ENCODE results near the gene TTC28.

The TTC28 gene

GRCh38 chr22:28129319-28129962, 550.2 kb downstream of the TTC28 start:
- H3K4me3 ChIP-seq (ENCODE audit: insufficient read depth in 1 of 2, low read depth in 1 of 2, low read length in 2 of 2), result no peak overlapping the region
- no peak overlapping the region for H3K14ac ChIP-seq (ENCODE audit: low read length in 2 of 2)
- H4K91ac ChIP-seq (ENCODE audit: low read length), result no peak overlapping the region
- no peak overlapping the region for H3K23ac ChIP-seq (ENCODE audit: low read length in 2 of 2)
- peaks cover 2% of the 10 kb centered on the region for H3K4me1 ChIP-seq (ENCODE audit: control insufficient read depth, insufficient read depth, low read depth, low read length)
- no peak overlapping the region for H2BK12ac ChIP-seq (ENCODE audit: low read length in 2 of 2)
- H3K9me3 ChIP-seq (ENCODE audit: control insufficient read depth, low read length), result no peaks in the 10 kb centered on the region
- no peak overlapping the region for H3K9ac ChIP-seq (ENCODE audit: low read length)
- peaks cover 2% of the 10 kb centered on the region for H3K79me1 ChIP-seq (replicated peaks; ENCODE audit: low read length, poor library complexity, severe bottlenecking)
- DNase-seq, result no peak
- no peak overlapping the region for H2BK5ac ChIP-seq (ENCODE audit: low read depth, low read length, poor library complexity, severe bottlenecking)
- H2BK120ac ChIP-seq (ENCODE audit: low read depth, low read length), result no peak overlapping the region
- no peaks in the 10 kb centered on the region for H3K36me3 ChIP-seq (ENCODE audit: control insufficient read depth in 1 of 2, insufficient read depth in 2 of 2, low read depth in 1 of 2, low read length in 2 of 2)
- no peaks in the 10 kb centered on the region for H3K27me3 ChIP-seq (ENCODE audit: control insufficient read depth in 1 of 2, insufficient read depth in 1 of 2, low read length in 2 of 2)
- H2AK5ac ChIP-seq (ENCODE audit: low read length, severe bottlenecking), result no peak overlapping the region
- H3K18ac ChIP-seq (ENCODE audit: low read depth in 1 of 2, low read length in 2 of 2), result no peak overlapping the region
- no peak overlapping the region for H3K27ac ChIP-seq (ENCODE audit: low read length, poor library complexity, severe bottlenecking)
- no peak overlapping the region for H4K8ac ChIP-seq (ENCODE audit: low read length)
- 54% methylated on average over 6 of the region's 7 CpGs for WGBS
- H3K4ac ChIP-seq (ENCODE audit: low read depth in 1 of 2, low read length in 2 of 2), result no peak overlapping the region
- H2BK15ac ChIP-seq (ENCODE audit: low read depth, poor library complexity, severe bottlenecking), result no peak overlapping the region
- no peak overlapping the region for H3K4me2 ChIP-seq (ENCODE audit: low read length, poor library complexity, severe bottlenecking)
- no peak overlapping the region for H2AFZ ChIP-seq (ENCODE audit: low read depth, low read length)

GRCh38 chr22:28128827-28129226, 550.8 kb downstream of the TTC28 start:
- no peaks in the 10 kb centered on the region for H3K27me3 ChIP-seq (ENCODE audit: control insufficient read depth in 1 of 2, insufficient read depth in 1 of 2, low read length in 2 of 2)
- no peak overlapping the region for H2AK5ac ChIP-seq (ENCODE audit: low read length, severe bottlenecking)
- H2AFZ ChIP-seq (ENCODE audit: low read depth, low read length), result no peak overlapping the region
- no peak overlapping the region for H3K4ac ChIP-seq (ENCODE audit: low read depth in 1 of 2, low read length in 2 of 2)
- H3K18ac ChIP-seq (ENCODE audit: low read depth in 1 of 2, low read length in 2 of 2), result no peak overlapping the region
- H3K4me2 ChIP-seq (ENCODE audit: low read length, poor library complexity, severe bottlenecking), result no peak overlapping the region
- no peak overlapping the region for H2BK120ac ChIP-seq (ENCODE audit: low read depth, low read length)
- no peak overlapping the region for H2BK12ac ChIP-seq (ENCODE audit: low read length in 2 of 2)
- no peak overlapping the region for H3K14ac ChIP-seq (ENCODE audit: low read length in 2 of 2)
- H3K79me1 ChIP-seq (replicated peaks; ENCODE audit: low read length, poor library complexity, severe bottlenecking), result peaks cover 2% of the 10 kb centered on the region
- no peaks in the 10 kb centered on the region for H3K9me3 ChIP-seq (ENCODE audit: control insufficient read depth, low read length)
- no peak overlapping the region for H3K23ac ChIP-seq (ENCODE audit: low read length in 2 of 2)
- no peak for DNase-seq
- H2BK5ac ChIP-seq (ENCODE audit: low read depth, low read length, poor library complexity, severe bottlenecking), result no peak overlapping the region
- no peak overlapping the region for H3K4me3 ChIP-seq (ENCODE audit: insufficient read depth in 1 of 2, low read depth in 1 of 2, low read length in 2 of 2)
- no peak overlapping the region for H4K91ac ChIP-seq (ENCODE audit: low read length)
- no peak overlapping the region for H3K27ac ChIP-seq (ENCODE audit: low read length, poor library complexity, severe bottlenecking)
- WGBS, result 100% methylated on average over 3 of the region's 4 CpGs
- H2BK15ac ChIP-seq (ENCODE audit: low read depth, poor library complexity, severe bottlenecking), result no peak overlapping the region
- H3K9ac ChIP-seq (ENCODE audit: low read length), result no peak overlapping the region
- no peaks in the 10 kb centered on the region for H3K36me3 ChIP-seq (ENCODE audit: control insufficient read depth in 1 of 2, insufficient read depth in 2 of 2, low read depth in 1 of 2, low read length in 2 of 2)
- no peak overlapping the region for H4K8ac ChIP-seq (ENCODE audit: low read length)
- peaks cover 2% of the 10 kb centered on the region for H3K4me1 ChIP-seq (ENCODE audit: control insufficient read depth, insufficient read depth, low read depth, low read length)

- no peak overlapping the region for H2BK120ac ChIP-seq (ENCODE audit: low read depth, low read length)
- H3K36me3 ChIP-seq (ENCODE audit: control insufficient read depth in 1 of 2, insufficient read depth in 2 of 2, low read depth in 1 of 2, low read length in 2 of 2), result no peaks in the 10 kb centered on the region
- H3K4me1 ChIP-seq (ENCODE audit: control insufficient read depth, insufficient read depth, low read depth, low read length), result no peaks in the 10 kb centered on the region
- no peak overlapping the region for H3K18ac ChIP-seq (ENCODE audit: low read depth in 1 of 2, low read length in 2 of 2)
- no peak overlapping the region for H2BK15ac ChIP-seq (ENCODE audit: low read depth, poor library complexity, severe bottlenecking)
- H2BK5ac ChIP-seq (ENCODE audit: low read depth, low read length, poor library complexity, severe bottlenecking), result no peak overlapping the region
- H2AFZ ChIP-seq (ENCODE audit: low read depth, low read length), result no peak overlapping the region
- no peak overlapping the region for H3K27ac ChIP-seq (ENCODE audit: low read length, poor library complexity, severe bottlenecking)
- H4K91ac ChIP-seq (ENCODE audit: low read length), result no peak overlapping the region
- H3K23ac ChIP-seq (ENCODE audit: low read length in 2 of 2), result no peak overlapping the region
- no peak overlapping the region for H2AK5ac ChIP-seq (ENCODE audit: low read length, severe bottlenecking)
- H3K9me3 ChIP-seq (ENCODE audit: control insufficient read depth, low read length), result no peaks in the 10 kb centered on the region
- no CpG with 5 or more reads among the region's 2 CpGs for WGBS
- H4K8ac ChIP-seq (ENCODE audit: low read length), result no peak overlapping the region
- no peak overlapping the region for H3K4ac ChIP-seq (ENCODE audit: low read depth in 1 of 2, low read length in 2 of 2)
- H2BK12ac ChIP-seq (ENCODE audit: low read length in 2 of 2), result no peak overlapping the region
- H3K4me3 ChIP-seq (ENCODE audit: insufficient read depth in 1 of 2, low read depth in 1 of 2, low read length in 2 of 2), result no peak overlapping the region
- no peak overlapping the region for H3K14ac ChIP-seq (ENCODE audit: low read length in 2 of 2)
- no peak for DNase-seq
- no peak overlapping the region for H3K9ac ChIP-seq (ENCODE audit: low read length)
- no peaks in the 10 kb centered on the region for H3K27me3 ChIP-seq (ENCODE audit: control insufficient read depth in 1 of 2, insufficient read depth in 1 of 2, low read length in 2 of 2)
- no peak overlapping the region for H3K4me2 ChIP-seq (ENCODE audit: low read length, poor library complexity, severe bottlenecking)
- no peaks in the 10 kb centered on the region for H3K79me1 ChIP-seq (replicated peaks; ENCODE audit: low read length, poor library complexity, severe bottlenecking)
Observed at GRCh38 chr22:28125799-28126198, 553.8 kb downstream of the TTC28 start.

DNA sequence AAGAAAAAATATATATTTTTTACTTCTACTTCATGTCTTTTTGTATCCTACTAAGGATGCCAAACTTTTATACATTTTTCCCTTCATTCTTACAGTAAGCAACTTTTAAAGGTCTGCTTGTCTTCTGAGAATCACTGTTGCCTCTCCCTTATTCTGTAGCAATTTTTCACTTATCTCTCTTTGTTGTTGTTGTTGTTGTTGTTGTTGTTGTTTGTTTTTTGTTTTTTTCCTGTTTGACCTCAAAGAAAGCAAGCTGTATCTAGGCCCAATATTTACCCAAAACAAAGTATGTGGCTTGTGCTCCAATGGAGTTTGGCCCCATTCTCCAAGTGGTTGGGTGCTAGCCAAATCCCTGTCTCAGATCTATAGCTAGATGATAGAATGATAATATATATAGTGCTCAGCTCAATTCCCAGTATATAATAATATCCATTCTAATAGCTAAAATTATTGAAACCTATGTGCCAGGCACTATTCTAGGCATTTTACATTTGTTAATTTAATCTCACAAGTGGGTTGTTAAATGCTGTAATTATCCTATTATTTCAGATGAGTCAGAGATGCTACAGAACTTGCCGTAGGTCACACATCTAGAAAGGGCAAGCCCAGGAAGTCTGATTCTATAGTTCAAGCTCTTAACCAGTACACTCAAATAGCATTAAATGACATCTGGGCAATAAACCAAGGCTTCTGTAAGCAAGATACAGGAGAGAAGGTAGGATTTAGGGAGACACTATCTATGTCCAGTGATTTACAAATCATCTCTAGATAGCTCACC, 555.5 kb downstream of the TTC28 start:
- no peak for DNase-seq
- Histone ChIP-seq H3K9ac (ENCODE audit: low read length) (no peak overlapping the region), H2AFZ (ENCODE audit: low read depth, low read length) (no peak overlapping the region), H3K4me1 (ENCODE audit: control insufficient read depth, insufficient read depth, low read depth, low read length) (no peaks in the 10 kb centered on the region), H2BK120ac (ENCODE audit: low read depth, low read length) (no peak overlapping the region), H2BK5ac (ENCODE audit: low read depth, low read length, poor library complexity, severe bottlenecking) (no peak overlapping the region), H2BK12ac (ENCODE audit: low read length in 2 of 2) (no peak overlapping the region), H3K27ac (ENCODE audit: low read length, poor library complexity, severe bottlenecking) (no peak overlapping the region), H2AK5ac (ENCODE audit: low read length, severe bottlenecking) (no peak overlapping the region), H3K23ac (ENCODE audit: low read length in 2 of 2) (no peak overlapping the region), H4K91ac (ENCODE audit: low read length) (no peak overlapping the region), H2BK15ac (ENCODE audit: low read depth, poor library complexity, severe bottlenecking) (no peak overlapping the region), H3K4me2 (ENCODE audit: low read length, poor library complexity, severe bottlenecking) (no peak overlapping the region), H3K79me1 (replicated peaks; ENCODE audit: low read length, poor library complexity, severe bottlenecking) (peaks cover 2% of the 10 kb centered on the region), H3K18ac (ENCODE audit: low read depth in 1 of 2, low read length in 2 of 2) (no peak overlapping the region), H3K9me3 (ENCODE audit: control insufficient read depth, low read length) (no peaks in the 10 kb centered on the region), H3K14ac (ENCODE audit: low read length in 2 of 2) (no peak overlapping the region), H4K8ac (ENCODE audit: low read length) (no peak overlapping the region), H3K27me3 (ENCODE audit: control insufficient read depth in 1 of 2, insufficient read depth in 1 of 2, low read length in 2 of 2) (no peaks in the 10 kb centered on the region), H3K4ac (ENCODE audit: low read depth in 1 of 2, low read length in 2 of 2) (no peak overlapping the region), H3K4me3 (ENCODE audit: insufficient read depth in 1 of 2, low read depth in 1 of 2, low read length in 2 of 2) (no peak overlapping the region), H3K36me3 (ENCODE audit: control insufficient read depth in 1 of 2, insufficient read depth in 2 of 2, low read depth in 1 of 2, low read length in 2 of 2) (no peaks in the 10 kb centered on the region)
- WGBS, result 100% methylated on average over 1 of the region's 1 CpG
